Sigmoid colon (tissue), 7 donors: ENCODE measurements around the gene PLEKHG7. TPM values are rescaled to one million over a fixed set of nuclear protein-coding genes. Genes with fewer than 3 reads are reported as not detected.

Experiments used
- DNase-seq: peaks from one replicate; pipeline ENCODE4 v3.0.0-alpha.2; 2019
- H3K27ac ChIP-seq, 4 donors: fragments of 200-600 bp; sonication (generic); one replicate each; pipeline ENCODE4 v1.5.1; 2016 to 2019; ENCODE audit warnings: mild to moderate bottlenecking in 1 of 4
- H3K27me3 ChIP-seq, 3 donors: fragments of 200-600 bp; sonication (generic); one replicate each; pipeline ENCODE4 v1.5.1; 2019; ENCODE audit warnings: mild to moderate bottlenecking in 1 of 3
- H3K36me3 ChIP-seq, 4 donors: fragments of 200-600 bp; sonication (generic); one replicate each; pipeline ENCODE4 v1.5.1; 2016 to 2019
- H3K4me1 ChIP-seq, 4 donors: fragments of 200-600 bp; sonication (generic); one replicate each; pipeline ENCODE4 v1.5.1; 2017 to 2019
- H3K4me3 ChIP-seq, 4 donors: fragments of 200-600 bp; sonication (generic); one replicate each; pipeline ENCODE4 v1.5.1; 2017 to 2019; ENCODE audit warnings: mild to moderate bottlenecking in 2 of 4, moderate library complexity in 1 of 4
- H3K9me3 ChIP-seq, 4 donors: fragments of 200-600 bp in 3 of 4; sonication (generic) in 3 of 4; one replicate each; pipeline versions ENCODE4 v1.5.1 to v1.6.1; 2013 to 2019
- EP300 ChIP-seq, 4 donors: sonication (generic); formaldehyde crosslinking; IDR thresholded peaks; one replicate each; pipeline ENCODE4 v1.6.1; 2017; ENCODE audit warnings: antibody characterized with exemption in 4 of 4
- POLR2A ChIP-seq, 2 donors: fragments of 450-650 bp; IDR thresholded peaks; one replicate each; pipeline ENCODE4 v1.6.1; 2016; ENCODE audit warnings: antibody characterized with exemption in 2 of 2, mild to moderate bottlenecking in 2 of 2, moderate library complexity in 2 of 2
- POLR2AphosphoS5 ChIP-seq, 4 donors: sonication (generic); formaldehyde crosslinking; IDR thresholded peaks; one replicate each; pipeline ENCODE4 v1.6.1; 2017; ENCODE audit warnings: antibody characterized with exemption in 4 of 4
- whole genome bisulfite sequencing, 2 donors: extraction: QIAGEN DNeasy Blood & Tissue Kit; methylation state at CpG; one replicate each; pipeline ENCODE4 v1.1.7; 2013; 5-methylcytosine and 5-hydroxymethylcytosine counted together
- intact Hi-C: fragments of 100-400 bp; cut with DNase I; formaldehyde crosslinking; loops from one replicate; pipeline ENCODE4 v1.15.1; 2023
- polyA plus RNA-seq, 3 donors: library from polyadenylated mRNA; stranded (reverse); fragments of 200-250 nt; gene quantifications; one replicate each; pipeline ENCODE4 v1.2.3, GENCODE V29; 2013
- total RNA-seq, 4 donors: library from RNA; depleted of rRNA; stranded (reverse); fragments of >200 nt; gene quantifications; one replicate each; pipeline ENCODE4 v1.1.0, GENCODE V29; 2016
- TF ChIP-seq, protein P1 (sequence below), 4 experiments: fragments of 450-650 bp in 3 of 4; fragments of 200-600 bp in 1 of 4; IDR thresholded peaks; one replicate each; pipeline ENCODE4 v1.5.1; 2016 to 2019; ENCODE audit warnings: antibody characterized with exemption in 4 of 4, mild to moderate bottlenecking in 3 of 4, moderate library complexity in 2 of 4
- donor health status: healthy with polysubstance abuse.
- donor health status: Bipolar disorder and iron deficiency.
- donor health status: healthy.

PLEKHG7 gene
- total and polyA plus RNA-seq, 7 donors = 0.23 to 0.71 (median 0.50) TPM; not detected in 3

DNA sequence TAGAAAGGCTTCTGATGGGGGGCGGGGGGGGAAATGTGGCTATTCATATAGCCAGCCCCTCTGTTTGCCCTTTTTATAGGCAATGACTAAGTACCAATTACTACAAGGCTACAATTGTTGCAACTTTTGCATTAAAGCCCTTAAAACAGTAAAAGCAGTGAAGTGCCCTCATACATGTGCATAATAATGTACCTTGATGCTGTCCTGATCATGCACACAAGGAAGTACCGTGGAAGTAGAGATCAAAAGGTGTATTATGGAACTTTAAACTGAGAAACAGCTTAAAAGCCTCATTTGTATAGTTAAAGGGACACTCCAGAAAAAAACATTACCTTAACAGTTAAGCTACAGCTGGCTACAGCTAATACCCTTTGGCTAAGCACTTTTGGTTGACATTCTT lies 111.8 kb downstream of the PLEKHG7 start:
- TF ChIP-seq EP300 (IDR thresholded peaks at IDR 0.05) (no peak), POLR2A (IDR thresholded peaks at IDR 0.05) (no peak), POLR2AphosphoS5 (IDR thresholded peaks at IDR 0.05) (no peak)
- TF ChIP-seq, protein P1, sequence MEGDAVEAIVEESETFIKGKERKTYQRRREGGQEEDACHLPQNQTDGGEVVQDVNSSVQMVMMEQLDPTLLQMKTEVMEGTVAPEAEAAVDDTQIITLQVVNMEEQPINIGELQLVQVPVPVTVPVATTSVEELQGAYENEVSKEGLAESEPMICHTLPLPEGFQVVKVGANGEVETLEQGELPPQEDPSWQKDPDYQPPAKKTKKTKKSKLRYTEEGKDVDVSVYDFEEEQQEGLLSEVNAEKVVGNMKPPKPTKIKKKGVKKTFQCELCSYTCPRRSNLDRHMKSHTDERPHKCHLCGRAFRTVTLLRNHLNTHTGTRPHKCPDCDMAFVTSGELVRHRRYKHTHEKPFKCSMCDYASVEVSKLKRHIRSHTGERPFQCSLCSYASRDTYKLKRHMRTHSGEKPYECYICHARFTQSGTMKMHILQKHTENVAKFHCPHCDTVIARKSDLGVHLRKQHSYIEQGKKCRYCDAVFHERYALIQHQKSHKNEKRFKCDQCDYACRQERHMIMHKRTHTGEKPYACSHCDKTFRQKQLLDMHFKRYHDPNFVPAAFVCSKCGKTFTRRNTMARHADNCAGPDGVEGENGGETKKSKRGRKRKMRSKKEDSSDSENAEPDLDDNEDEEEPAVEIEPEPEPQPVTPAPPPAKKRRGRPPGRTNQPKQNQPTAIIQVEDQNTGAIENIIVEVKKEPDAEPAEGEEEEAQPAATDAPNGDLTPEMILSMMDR (IDR thresholded peaks at IDR 0.05) = no peak
- intact Hi-C loops = no loop called here
- 58 to 75% methylated on average over 2 of the region's 2 CpGs for WGBS, 2 donors
- DNase-seq = no peak
- Histone ChIP-seq H3K9me3 (no peaks in the 10 kb centered on the region), H3K27me3 (no peaks in the 10 kb centered on the region), H3K27ac (no peak overlapping the region), H3K36me3 (peaks cover 0 to 55% (median 0%) of the 10 kb centered on the region in 4 donors), H3K4me1 (no peaks in the 10 kb centered on the region), H3K4me3 (no peak overlapping the region)

DNA sequence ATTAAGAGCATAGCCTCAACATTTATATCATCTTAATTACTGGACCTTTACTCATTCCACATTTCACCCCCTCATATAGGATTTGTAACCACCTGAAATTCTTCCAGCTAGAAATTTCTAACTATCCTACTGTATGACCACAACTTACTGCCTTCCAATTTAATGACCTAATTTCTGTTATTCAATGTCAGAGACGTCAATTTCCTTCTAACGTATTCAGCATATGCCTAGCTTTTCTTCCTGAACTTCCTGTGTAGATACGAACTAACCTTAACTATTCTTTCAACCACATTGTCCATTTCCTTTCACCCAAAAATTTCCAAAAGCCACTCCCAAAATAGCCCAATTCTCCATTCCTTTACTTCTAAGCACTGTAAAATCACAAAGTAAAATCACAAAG lies 118.4 kb downstream of the PLEKHG7 start:
- H3K36me3 ChIP-seq = peaks cover 0 to 34% (median 4%) of the 10 kb centered on the region in 4 donors
- TF ChIP-seq, protein P1 (IDR thresholded peaks at IDR 0.05) = no peak
- TF ChIP-seq POLR2AphosphoS5 (IDR thresholded peaks at IDR 0.05) (no peak), EP300 (IDR thresholded peaks at IDR 0.05) (no peak), POLR2A (IDR thresholded peaks at IDR 0.05) (no peak)
- H3K4me1 ChIP-seq = no peaks in the 10 kb centered on the region
- DNase-seq = no peak
- H3K9me3 ChIP-seq = no peaks in the 10 kb centered on the region
- H3K27me3 ChIP-seq = no peaks in the 10 kb centered on the region
- H3K27ac ChIP-seq = no peak overlapping the region
- no peak overlapping the region for H3K4me3 ChIP-seq
- 90 to 93% methylated on average over 3 of the region's 3 CpGs for WGBS, 2 donors
- intact Hi-C loops = no loop called here

Other genes starting within 250 kb of the PLEKHG7 start
- 10 to 100 TPM; 17.9 to 40.2 (median 23.3) TPM for gene EEA1, start 226.3 kb downstream of the PLEKHG7 start, total RNA-seq
- 1 to 10 TPM; 3.0 to 4.9 (median 4.4) TPM for gene EEA1, start 226.3 kb downstream of the PLEKHG7 start, polyA plus RNA-seq